Sciatic nerve (tissue), 2 donors: ENCODE measurements around the gene GLI3. TPM values are rescaled to one million over a fixed set of nuclear protein-coding genes. Genes with fewer than 3 reads are reported as not detected.
"Not testable (repeated sequence)": the region's sequence is repeated elsewhere in the genome, so short reads cannot be mapped to it uniquely, and the experiment has no call there.

Experiments
- ATAC-seq: fragments of 200-7000 bp; cut with Tn5 transposase; one replicate; pipeline ENCODE4 v1.9.1; 2020; ENCODE audit warnings: mild to moderate bottlenecking, moderate library complexity
- DNase-seq: peaks from one replicate; pipeline ENCODE4 v3.0.0-alpha.2; 2020; ENCODE audit warnings: low spot score
- intact Hi-C: fragments of 100-400 bp; cut with DNase I; formaldehyde crosslinking; loops from one replicate; pipeline ENCODE4 v1.14.2; 2022
- total RNA-seq: library from RNA; stranded (reverse); fragmentation: NEBNext Ultra II Directional; extraction: Animal tissue kit (Norgen Biotek cat#: 25700); gene quantifications from one replicate; pipeline ENCODE4 v1.2.1, GENCODE V29; 2021
- donor health status: DM: no; HTN: no; CAD: no.
- donor health status: DM: no; HTN: no; CAD: no.

GLI3 gene
- total RNA-seq, 1 donor from 2014 or later, result 33.8 TPM

DNA sequence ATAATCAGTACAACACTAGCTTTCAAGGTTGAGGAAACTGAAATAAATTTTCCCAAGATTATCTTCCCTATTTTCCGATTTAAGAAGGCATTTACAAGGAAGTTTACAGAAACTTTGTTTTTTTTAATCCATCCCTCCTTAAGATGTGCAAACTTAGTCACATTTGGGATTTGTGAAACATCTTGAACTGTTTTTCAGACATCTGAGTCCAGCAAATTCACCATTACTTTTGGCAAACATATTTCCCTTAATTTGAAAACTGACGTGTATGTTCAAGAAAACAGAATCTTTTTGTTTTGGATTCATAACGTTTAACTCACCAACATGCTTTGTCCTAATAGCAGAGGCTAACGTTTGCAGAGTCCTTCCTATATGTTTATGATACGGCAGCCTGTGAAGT, 19.5 kb downstream of the GLI3 start:
- ATAC-seq (peak; percentile 58), DNase-seq (no peak)
- intact Hi-C loops, result no loop called here

DNA sequence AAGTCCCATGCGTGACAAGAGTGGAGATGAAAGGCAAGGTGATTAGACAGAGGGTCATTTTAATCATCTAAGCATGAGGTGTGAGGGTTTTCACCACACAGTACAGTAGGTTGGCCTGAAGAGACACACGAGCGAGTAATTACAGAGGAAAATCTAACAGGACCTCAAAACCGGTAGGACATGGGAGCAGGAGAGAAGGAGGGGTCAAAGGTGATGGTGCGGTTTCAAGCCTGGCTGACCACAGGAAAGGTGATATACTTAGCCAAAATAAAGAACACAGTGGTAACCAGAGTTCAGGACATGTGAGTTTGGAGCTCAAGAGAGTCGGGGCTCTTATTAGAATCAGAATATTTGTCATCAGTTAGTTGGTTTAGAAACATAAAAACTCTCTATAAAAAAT, 20.0 kb downstream of the GLI3 start:
- intact Hi-C loops, result no loop called here
- DNase-seq (no peak), ATAC-seq (peak; percentile 83)

GRCh38 chr7:42214060-42214679, 22.8 kb downstream of the GLI3 start:
- no peak for ATAC-seq
- no peak for DNase-seq
- intact Hi-C loops, result no loop called here

- intact Hi-C loops, result no loop called here
- ATAC-seq (no peak), DNase-seq (no peak)
These were observed 23.9 kb downstream of the GLI3 start for GRCh38 chr7:42213093-42213492.

- ATAC-seq, result no peak
- no peak for DNase-seq
These were observed 24.4 kb downstream of the GLI3 start for GRCh38 chr7:42212541-42213090.

GRCh38 chr7:42211938-42212337, 25.1 kb downstream of the GLI3 start:
- intact Hi-C loops, result no loop called here
- no peak for DNase-seq
- no peak for ATAC-seq

More at GRCh38 chr7:42212541-42213090, 24.4 kb downstream of the GLI3 start:
- intact Hi-C loops, result no loop called here

DNA sequence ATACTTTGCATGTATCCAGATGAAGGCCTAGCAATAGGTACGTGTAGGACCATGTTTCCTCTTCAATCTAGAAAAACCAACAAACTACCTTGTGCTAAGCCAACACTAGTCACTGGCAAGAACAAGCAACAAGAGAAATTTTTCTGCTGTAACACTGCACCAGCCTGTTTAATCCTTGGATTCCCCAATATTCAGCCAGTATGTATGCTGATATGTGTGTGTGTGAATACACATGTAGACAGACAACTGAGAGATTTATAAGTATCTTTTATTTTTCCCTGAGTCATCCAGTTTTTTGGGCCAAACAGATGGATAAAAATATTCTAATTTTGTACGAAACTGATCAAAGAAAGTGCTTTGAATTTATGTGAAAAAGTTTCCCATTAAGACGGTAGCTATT, 26.2 kb downstream of the GLI3 start:
- DNase-seq (no peak), ATAC-seq (no peak)
- intact Hi-C loops, result no loop called here

DNA sequence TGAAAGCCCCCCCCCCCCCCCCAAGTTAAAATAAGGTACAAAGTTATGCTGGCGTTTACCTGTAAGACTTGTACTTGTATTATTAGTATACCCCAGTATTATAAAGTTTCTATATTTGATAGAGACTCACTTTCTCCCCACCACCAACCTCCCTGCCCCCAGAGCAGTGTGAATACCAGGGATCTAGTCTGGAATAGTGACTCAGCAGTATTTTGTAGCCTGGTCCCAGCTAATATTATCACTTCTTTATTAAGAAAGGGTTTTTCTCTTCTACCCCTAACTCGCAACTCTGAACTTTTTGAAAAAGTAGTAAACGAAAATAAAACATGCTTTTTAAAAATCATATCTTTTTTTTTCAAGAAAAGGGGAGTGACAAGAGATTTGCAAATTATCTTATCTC, 26.7 kb downstream of the GLI3 start:
- ATAC-seq, result no peak
- no peak for DNase-seq
- intact Hi-C loops, result no loop called here

DNA sequence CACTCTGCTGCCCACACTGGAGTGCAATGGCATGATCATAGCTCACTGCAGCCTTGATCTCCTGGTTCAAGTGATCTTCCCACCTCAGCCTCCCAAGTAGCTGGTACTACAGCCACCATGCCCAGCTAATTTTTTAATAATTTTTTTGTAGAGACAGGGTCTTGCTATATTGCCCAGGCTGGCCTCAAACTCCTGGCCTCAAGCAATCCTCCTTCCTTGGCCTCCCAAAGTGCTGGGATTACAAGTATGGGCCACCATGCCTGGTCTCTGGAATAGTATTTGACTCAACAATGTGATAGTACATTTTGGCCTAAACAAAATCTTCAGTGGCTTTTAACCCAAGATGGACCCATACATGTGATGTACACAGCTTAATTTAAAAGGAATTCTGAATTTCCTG, 27.9 kb downstream of the GLI3 start:
- DNase-seq, ATAC-seq, intact Hi-C loops: not testable (repeated sequence)

DNA sequence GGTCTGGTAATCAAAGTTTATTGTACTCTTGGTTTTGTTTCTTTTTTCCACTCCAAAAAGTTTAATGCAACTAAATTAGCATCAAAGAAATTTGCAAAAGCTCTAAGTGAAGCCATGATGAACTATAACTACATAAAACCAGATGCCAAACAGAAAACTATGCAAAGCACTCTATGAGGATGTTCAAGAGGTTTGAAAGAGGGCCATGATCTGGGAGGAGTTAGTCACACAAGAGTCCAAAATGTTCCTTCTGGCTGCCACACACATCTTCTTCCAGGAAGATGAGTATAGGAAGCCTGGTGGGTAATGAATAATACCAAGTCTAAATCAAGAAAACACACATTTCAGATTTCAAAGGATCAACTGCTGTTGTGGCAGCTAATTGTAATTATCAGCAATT, 28.4 kb downstream of the GLI3 start:
- DNase-seq (no peak), ATAC-seq (no peak)
- intact Hi-C loops, result no loop called here

DNA sequence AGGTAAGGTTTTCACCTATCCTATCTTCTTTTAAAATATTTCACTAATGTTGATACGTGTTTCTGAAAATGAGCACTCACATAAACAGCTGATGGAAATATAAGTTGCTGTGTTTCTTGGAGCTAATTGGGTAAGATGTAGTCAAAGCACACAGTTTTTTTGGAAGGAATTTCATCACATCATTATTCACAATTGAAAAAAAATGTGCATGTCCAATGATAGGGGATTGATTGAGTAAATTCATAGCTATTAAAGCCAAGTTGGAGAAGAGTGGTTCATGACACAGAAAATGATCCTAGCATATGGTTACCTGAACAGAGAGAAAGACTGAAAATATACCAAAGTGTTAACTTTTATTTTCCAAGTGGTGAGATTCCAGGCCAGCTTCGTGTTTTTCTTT, 29.6 kb downstream of the GLI3 start:
- DNase-seq (no peak), ATAC-seq (no peak)
- intact Hi-C loops, result no loop called here

GRCh38 chr7:42203336-42203735, 33.7 kb downstream of the GLI3 start:
- DNase-seq (no peak), ATAC-seq (no peak)
- intact Hi-C loops, result no loop called here

DNA sequence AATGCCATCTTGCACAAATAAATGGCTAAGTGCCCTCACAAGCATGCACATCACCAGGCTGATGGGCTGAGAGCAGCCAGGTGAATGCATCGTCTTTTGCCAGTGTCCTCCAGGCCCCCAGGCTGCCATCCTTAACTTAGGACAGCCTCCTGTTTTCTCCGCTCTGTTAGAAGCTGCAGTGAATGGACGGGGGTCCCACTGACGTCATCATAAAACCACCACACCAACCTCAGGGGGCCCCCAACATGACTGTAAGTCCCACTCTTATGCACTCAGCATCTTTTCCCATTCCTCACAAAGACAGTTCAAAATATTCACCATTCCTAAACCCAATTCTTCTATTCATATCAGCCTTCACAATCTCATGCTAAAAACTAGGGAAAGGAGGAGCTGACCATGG, 34.4 kb downstream of the GLI3 start:
- ATAC-seq (no peak), DNase-seq (no peak)
- intact Hi-C loops, result no loop called here

GRCh38 chr7:42198974-42199668, 37.9 kb downstream of the GLI3 start:
- intact Hi-C loops, result no loop called here
- no peak for ATAC-seq
- DNase-seq, result no peak

DNA sequence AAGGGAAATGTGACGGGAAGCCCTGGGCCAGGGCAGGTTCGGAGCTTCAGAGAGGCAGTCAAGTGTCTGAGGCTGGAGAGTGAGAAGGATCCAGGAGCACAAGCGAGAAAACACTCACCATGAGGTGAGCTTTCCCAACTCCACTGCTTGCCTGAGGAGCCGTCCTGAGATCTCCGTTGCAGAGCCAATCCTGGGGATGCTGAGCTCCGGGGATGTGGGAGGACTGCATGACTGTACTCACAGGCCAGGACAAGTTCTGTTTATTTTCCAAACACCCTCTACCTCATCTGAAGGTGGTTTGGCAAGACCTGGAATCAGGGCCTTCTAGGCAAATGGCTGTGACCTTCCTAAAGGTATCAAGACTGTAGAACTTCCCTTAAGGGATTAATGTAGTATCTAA, 38.7 kb downstream of the GLI3 start:
- DNase-seq, result no peak
- ATAC-seq, result no peak
- intact Hi-C loops, result no loop called here

- intact Hi-C loops, result no loop called here
- no peak for DNase-seq
- no peak for ATAC-seq
These were observed 39.6 kb downstream of the GLI3 start for GRCh38 chr7:42197451-42197850.

GRCh38 chr7:42194238-42194637, 42.8 kb downstream of the GLI3 start:
- no peak for DNase-seq
- intact Hi-C loops, result no loop called here
- no peak for ATAC-seq

GRCh38 chr7:42193471-42194129, 43.4 kb downstream of the GLI3 start:
- intact Hi-C loops, result no loop called here
- DNase-seq (no peak), ATAC-seq (no peak)

- intact Hi-C loops, result no loop called here
- no peak for DNase-seq
- peak; percentile 55 for ATAC-seq
These were observed 44.1 kb downstream of the GLI3 start for GRCh38 chr7:42192851-42193461.

DNA sequence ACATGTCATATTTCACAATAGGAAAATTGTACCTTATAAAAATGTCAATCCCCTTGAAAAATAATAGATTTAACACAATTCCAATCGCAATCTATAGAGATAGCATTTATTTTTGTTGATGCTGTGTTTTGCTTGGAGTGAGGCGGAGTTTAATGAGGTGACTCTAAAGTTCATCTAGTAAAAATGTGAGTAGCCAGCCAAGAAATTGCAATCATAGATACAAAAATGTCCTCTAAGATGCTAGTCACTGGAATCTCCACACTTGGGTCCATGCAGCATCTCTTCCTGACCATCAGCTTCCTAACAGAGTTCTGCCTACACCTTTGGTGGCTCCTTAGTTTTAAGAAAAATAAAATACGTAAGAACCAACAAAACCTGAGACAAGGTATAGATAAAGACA, 44.9 kb downstream of the GLI3 start:
- ATAC-seq, result no peak
- DNase-seq, result no peak
- intact Hi-C loops, result no loop called here
